Adrenal gland (tissue), 12 donors: ENCODE data around the gene CIC. TPM values are rescaled to one million over a fixed set of nuclear protein-coding genes. Genes with fewer than 3 reads are reported as not detected.

Experiments used
- DNase-seq, 7 donors: peaks; one replicate each; pipeline ENCODE4 v3.0.0-alpha.2; 2019 to 2020
- H3K27ac ChIP-seq, 5 donors: fragments of 200-600 bp; sonication (generic) in 4 of 5; 1 replicate in 3 of 5; 2 replicates in 2 of 5; pipeline versions ENCODE4 v1.5.1 to v1.8.0; 2016 to 2020; ENCODE audit warnings: mild to moderate bottlenecking in 1 of 5
- H3K27me3 ChIP-seq: fragments of 200-600 bp; 2 replicates; pipeline ENCODE4 v1.8.0; 2021
- H3K36me3 ChIP-seq, 2 donors: fragments of 200-600 bp; replicated peaks in 1 of 2; 1 replicate in 1 of 2; 2 replicates in 1 of 2; pipeline versions ENCODE4 v1.5.1 to v1.8.0; 2018 to 2022
- H3K4me1 ChIP-seq, 2 donors: fragments of 200-600 bp; replicated peaks in 1 of 2; 1 replicate in 1 of 2; 2 replicates in 1 of 2; pipeline versions ENCODE4 v1.5.1 to v1.8.0; 2018 to 2021
- H3K4me3 ChIP-seq, 4 donors: fragments of 200-600 bp; sonication (generic) in 3 of 4; one replicate each; pipeline ENCODE4 v1.5.1; 2016 to 2018
- H3K9me3 ChIP-seq, 3 donors: fragments of 200-600 bp; sonication (generic) in 1 of 3; replicated peaks in 1 of 3; 1 replicate in 2 of 3; 2 replicates in 1 of 3; pipeline versions ENCODE4 v1.5.1 to v1.8.0; 2016 to 2021
- CTCF ChIP-seq, 6 experiments: fragments of 450-650 bp in 4 of 6; fragments of 200-600 bp in 2 of 6; sonication (generic) in 1 of 6; IDR thresholded peaks; 1 replicate in 5 of 6; 2 replicates in 1 of 6; pipeline versions ENCODE4 v1.5.1 to v1.8.0; 2016 to 2021; ENCODE audit warnings: antibody characterized with exemption in 6 of 6, mild to moderate bottlenecking in 2 of 6, moderate library complexity in 1 of 6
- POLR2A ChIP-seq, 2 donors: fragments of 450-650 bp; IDR thresholded peaks; one replicate each; pipeline ENCODE4 v1.6.1; 2017; ENCODE audit warnings: antibody characterized with exemption in 2 of 2, mild to moderate bottlenecking in 2 of 2, moderate library complexity in 1 of 2
- WGBS, 4 donors: extraction: QIAGEN DNeasy Blood & Tissue Kit in 2 of 4; methylation state at CpG; one replicate each; pipeline versions ENCODE4 v1.1.5 to v1.1.7; 2013 to 2017; 5-methylcytosine and 5-hydroxymethylcytosine counted together
- intact Hi-C, 2 donors: fragments of 100-400 bp; cut with DNase I; formaldehyde crosslinking; loops; one replicate each; pipeline versions ENCODE4 v1.14.1 to v1.15.0; 2022 to 2023
- polyA plus RNA-seq, 3 donors: library from polyadenylated mRNA; stranded (reverse); fragments of 200-250 nt in 2 of 3; fragments of 350-450 nt in 1 of 3; fragmentation: Illumina TruSeq in 1 of 3; extraction: RNeasy Lipid Tissue Mini Kit (QIAGEN cat#74804) in 1 of 3; gene quantifications; one replicate each; pipeline ENCODE4 v1.2.3, GENCODE V29; 2013 to 2014
- total RNA-seq, 9 donors: library from RNA; depleted of rRNA in 4 of 9; stranded (reverse); fragments of >200 nt in 4 of 9; fragments of 120-200 nt in 1 of 9; fragmentation: NEBNext Ultra II Directional in 1 of 9; extraction: Animal tissue kit (Norgen Biotek cat#: 25700) in 1 of 9; gene quantifications; one replicate each; pipeline versions ENCODE4 v1.1.0 to v1.2.4, GENCODE V29; 2013 to 2023
- donor health status: healthy with polysubstance abuse.
- donor health status: Bipolar disorder and iron deficiency.
- donor health status: DM: yes; HTN: yes; CAD: no.
- donor health status: DM: no; HTN: no; CAD: no.
- donor health status: DM: no; HTN: no; CAD: no.
- donor health status: DM: yes; HTN: yes; CAD: no.

The CIC gene
- total and polyA plus RNA-seq, 12 donors: 11.9 to 171 (median 71.9) TPM

- intact Hi-C loops: no loop called here
- DNase-seq: peak in 1 of 7 donors; percentile 42
- no peaks in the 10 kb centered on the region for H3K36me3 ChIP-seq
- peaks cover 6 to 13% of the 10 kb centered on the region in 2 donors for H3K4me1 ChIP-seq
- no peak for TF ChIP-seq CTCF (IDR thresholded peaks at IDR 0.05)
- TF ChIP-seq POLR2A (IDR thresholded peaks at IDR 0.05): no peak
- H3K9me3 ChIP-seq: no peaks in the 10 kb centered on the region
- H3K27me3 ChIP-seq: no peaks in the 10 kb centered on the region
- H3K4me3 ChIP-seq: peak within 1 kb of the TSS; percentile 8 to 67 (median 33)
- peak within 1 kb of the TSS in 3 of 5 donors; percentile 27 to 73 (median 71) for H3K27ac ChIP-seq
- WGBS, 4 donors: 6 to 18% (median 9%) methylated on average over 10 to 21 of the region's 21 CpGs
Measured at GRCh38 chr19:42301646-42302203, 32.7 kb downstream of the CIC start, which contains the start of gene PRR19. Gene PRR19 (plus strand): TSS chr19:42302132. CDS start chr19:42309585, 7,453 bp downstream.

- H3K27me3 ChIP-seq: no peaks in the 10 kb centered on the region
- intact Hi-C loops: no loop called here
- whole genome bisulfite sequencing, 4 donors: 69 to 80% (median 72%) methylated on average over 11 of the region's 11 CpGs
- H3K36me3 ChIP-seq: no peaks in the 10 kb centered on the region
- DNase-seq: no peak
- H3K4me3 ChIP-seq: peak overlapping the region in 1 of 4 donors; percentile 67
- H3K4me1 ChIP-seq: peaks cover 6 to 13% of the 10 kb centered on the region in 2 donors
- H3K27ac ChIP-seq: peak overlapping the region in 1 of 5 donors; percentile 73
- H3K9me3 ChIP-seq: no peaks in the 10 kb centered on the region
- TF ChIP-seq CTCF (IDR thresholded peaks at IDR 0.05) (no peak), POLR2A (IDR thresholded peaks at IDR 0.05) (no peak)
Measured at GRCh38 chr19:42303101-42303464, 34.0 kb downstream of the CIC start.

GRCh38 chr19:42303876-42304275, 34.8 kb downstream of the CIC start:
- Histone ChIP-seq H3K36me3 (no peaks in the 10 kb centered on the region), H3K4me3 (no peak overlapping the region), H3K9me3 (no peaks in the 10 kb centered on the region), H3K27me3 (no peaks in the 10 kb centered on the region), H3K4me1 (peaks cover 6 to 13% of the 10 kb centered on the region in 2 donors), H3K27ac (no peak overlapping the region)
- intact Hi-C loops: no loop called here
- WGBS, 4 donors: 88 to 93% (median 91%) methylated on average over 8 of the region's 8 CpGs
- no peak for DNase-seq
- TF ChIP-seq POLR2A (IDR thresholded peaks at IDR 0.05) (no peak), CTCF (IDR thresholded peaks at IDR 0.05) (no peak)

- Histone ChIP-seq H3K9me3 (no peaks in the 10 kb centered on the region), H3K4me3 (no peak overlapping the region), H3K27ac (no peak overlapping the region), H3K4me1 (peaks cover 5 to 10% of the 10 kb centered on the region in 2 donors), H3K36me3 (no peaks in the 10 kb centered on the region), H3K27me3 (no peaks in the 10 kb centered on the region)
- DNase-seq: no peak
- WGBS, 4 donors: 79 to 94% (median 90%) methylated on average over 22 of the region's 22 CpGs
- no peak for TF ChIP-seq CTCF (IDR thresholded peaks at IDR 0.05)
- no peak for TF ChIP-seq POLR2A (IDR thresholded peaks at IDR 0.05)
- intact Hi-C loops: no loop called here
Measured at GRCh38 chr19:42306646-42307045, 37.6 kb downstream of the CIC start.
